Measurements from ENCODE around the gene FBXO30.
A peak's percentile ranks its signal among the peaks of the same experiment; 100 is the strongest.

FBXO30 gene

DNA sequence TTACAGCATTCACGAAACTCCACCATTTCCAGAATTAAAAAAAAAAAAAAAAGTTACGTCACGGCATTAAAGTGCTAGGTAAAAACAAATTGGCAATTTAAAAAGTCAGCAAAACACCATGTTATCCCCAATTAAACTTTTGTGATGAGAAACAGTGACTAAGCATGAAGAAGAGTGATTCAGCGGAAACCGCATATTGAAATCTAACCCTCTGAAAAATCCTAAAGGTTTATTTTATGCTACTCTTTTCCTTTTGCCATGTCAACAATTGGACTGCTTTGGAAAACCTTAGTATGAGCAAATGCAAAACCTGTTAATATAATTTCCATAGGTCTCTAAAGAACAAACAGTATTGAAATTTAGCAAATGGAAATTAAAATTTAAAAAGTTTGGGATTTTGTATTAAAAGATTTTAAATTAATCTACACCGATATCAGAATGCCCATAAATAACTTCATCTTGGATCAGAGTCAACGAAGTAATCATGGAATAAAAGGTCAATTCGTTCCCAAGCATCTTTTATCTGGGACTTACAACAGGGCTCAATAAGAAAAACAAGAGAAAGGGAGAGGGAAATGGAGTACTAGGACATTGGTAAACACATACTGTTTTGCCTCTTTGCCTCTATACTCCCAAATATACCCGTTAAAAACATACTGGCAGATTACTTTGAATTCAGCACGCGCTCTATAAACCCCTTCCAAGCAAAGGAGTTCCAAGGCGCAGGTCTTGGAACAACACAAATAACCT, 1.1 kb downstream of the FBXO30 start:
- ChIA-PET POLR2A (interaction anchor here (1.5 to 2.6 kb wide), 2 partner anchors 16 to 78 kb away, joined by 6 to 53 read pairs; partner anchors contain the start of gene EPM2A), CTCF (interaction anchor here (1.0 kb wide), 1 partner anchor 77 kb away, joined by 3 read pairs; no protein-coding TSS in a partner anchor)
- Histone ChIP-seq H3K4me1 (ENCODE audit: control insufficient read depth, insufficient read depth, low read length) (peaks cover 5% of the 10 kb centered on the region), H3K9me3 (ENCODE audit: control insufficient read depth, insufficient read depth, low read depth, low read length) (no peaks in the 10 kb centered on the region), H3K4me3 (ENCODE audit: low read depth, low read length) (peak overlapping the region; percentile 61), H3K36me3 (ENCODE audit: control insufficient read depth in 2 of 2, insufficient read depth in 1 of 2, low read length in 2 of 2) (no peaks in the 10 kb centered on the region), H3K27ac (ENCODE audit: extremely low read depth, low read depth, low read length) (peak overlapping the region; percentile 83)
- TF ChIP-seq ZNF600 (tag by site-specific recombination; IDR thresholded peaks at IDR 0.05) (peak; percentile 71; the same call in 1 of the 2 replicates), ATF2 (tag by site-specific recombination; IDR thresholded peaks at IDR 0.05; ENCODE audit: low read depth) (peak; percentile 79), PRDM1 (tag by site-specific recombination; IDR thresholded peaks at IDR 0.05) (peak; percentile 40; the same call in 1 of the 2 replicates), PRDM4 (tag by site-specific recombination; IDR thresholded peaks at IDR 0.05) (no peak), ZEB2 (tag by site-specific recombination; IDR thresholded peaks at IDR 0.05) (peak; percentile 32; the same call in 1 of the 2 replicates), ZSCAN4 (tag by site-specific recombination; IDR thresholded peaks at IDR 0.05) (0 out of 2 replicates have a peak, but pooled peaks have one; percentile 10), ZBTB10 (tag by site-specific recombination; IDR thresholded peaks at IDR 0.05) (no peak), IKZF3 (tag by site-specific recombination; IDR thresholded peaks at IDR 0.05) (peak; percentile 15; the same call in 1 of the 2 replicates), ZNF785 (tag by site-specific recombination; IDR thresholded peaks at IDR 0.05) (no peak), ZNF362 (tag by site-specific recombination; IDR thresholded peaks at IDR 0.05) (peak; percentile 27; the same call in 1 of the 2 replicates), ZIC2 (tag by site-specific recombination; IDR thresholded peaks at IDR 0.05) (no peak), PRDM6 (tag by site-specific recombination; IDR thresholded peaks at IDR 0.05) (peak; percentile 73), KLF8 (tag by site-specific recombination; IDR thresholded peaks at IDR 0.05) (no peak), ZSCAN5A (tag by site-specific recombination; IDR thresholded peaks at IDR 0.05) (no peak), ZNF433 (tag by site-specific recombination; IDR thresholded peaks at IDR 0.05; ENCODE audit: low read depth) (no peak), HOXA7 (CRISPR knock-in tag; IDR thresholded peaks at IDR 0.05; ENCODE audit: borderline replicate concordance) (no peak), YY2 (tag by site-specific recombination; IDR thresholded peaks at IDR 0.05) (no peak), SP7 (tag by site-specific recombination; IDR thresholded peaks at IDR 0.05) (0 out of 2 replicates have a peak, but pooled peaks have one; percentile 25), ZNF19 (tag by site-specific recombination; IDR thresholded peaks at IDR 0.05; ENCODE audit: low read depth) (no peak), OVOL3 (tag by site-specific recombination; IDR thresholded peaks at IDR 0.05) (no peak), ZBTB17 (tag by site-specific recombination; IDR thresholded peaks at IDR 0.05) (no peak), ZNF747 (tag by site-specific recombination; IDR thresholded peaks at IDR 0.05) (no peak)
- TF ChIP-seq, protein P1, sequence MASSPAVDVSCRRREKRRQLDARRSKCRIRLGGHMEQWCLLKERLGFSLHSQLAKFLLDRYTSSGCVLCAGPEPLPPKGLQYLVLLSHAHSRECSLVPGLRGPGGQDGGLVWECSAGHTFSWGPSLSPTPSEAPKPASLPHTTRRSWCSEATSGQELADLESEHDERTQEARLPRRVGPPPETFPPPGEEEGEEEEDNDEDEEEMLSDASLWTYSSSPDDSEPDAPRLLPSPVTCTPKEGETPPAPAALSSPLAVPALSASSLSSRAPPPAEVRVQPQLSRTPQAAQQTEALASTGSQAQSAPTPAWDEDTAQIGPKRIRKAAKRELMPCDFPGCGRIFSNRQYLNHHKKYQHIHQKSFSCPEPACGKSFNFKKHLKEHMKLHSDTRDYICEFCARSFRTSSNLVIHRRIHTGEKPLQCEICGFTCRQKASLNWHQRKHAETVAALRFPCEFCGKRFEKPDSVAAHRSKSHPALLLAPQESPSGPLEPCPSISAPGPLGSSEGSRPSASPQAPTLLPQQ (tag by site-specific recombination; IDR thresholded peaks at IDR 0.05) = 0 out of 2 replicates have a peak, but pooled peaks have one; percentile 37

Measured in HEK293 (cell line).